ENCODE data around the gene ALPG.
"Not testable (repeated sequence)": the region's sequence is repeated elsewhere in the genome, so short reads cannot be mapped to it uniquely, and the experiment has no call there.

Gene ALPG

GRCh38 chr2:232441147-232441651, 34.6 kb downstream of the ALPG start:
- TF ChIP-seq CTCF (IDR thresholded peaks at IDR 0.05; ENCODE audit: insufficient read depth, low read depth, low read length, missing control alignments), result no peak
- DNase-seq (ENCODE audit: low read depth), result no peak
- H3K4me3 ChIP-seq (ENCODE audit: low read length), result no peak overlapping the region

DNA sequence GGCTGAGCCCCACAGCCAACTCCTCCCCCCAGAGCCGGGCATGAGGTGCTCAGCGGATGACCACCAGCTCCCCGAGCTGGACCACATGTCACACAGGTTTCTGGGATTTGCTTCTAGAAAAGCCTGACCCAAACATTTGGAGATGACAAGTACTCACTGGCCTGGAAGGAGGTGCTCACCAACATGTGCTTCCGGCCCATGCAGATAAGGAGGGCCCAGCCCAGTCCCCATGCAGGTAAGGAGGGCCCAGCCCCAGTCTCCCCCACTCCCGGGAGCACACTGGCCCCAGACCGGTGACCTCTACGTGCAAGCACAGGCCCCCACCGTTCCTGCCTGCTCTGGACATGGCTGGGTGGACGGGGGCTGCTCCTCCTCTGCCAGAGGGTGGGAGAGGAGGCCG, 35.3 kb downstream of the ALPG start:
- DNase-seq (ENCODE audit: low read depth), result not testable (repeated sequence)

DNA sequence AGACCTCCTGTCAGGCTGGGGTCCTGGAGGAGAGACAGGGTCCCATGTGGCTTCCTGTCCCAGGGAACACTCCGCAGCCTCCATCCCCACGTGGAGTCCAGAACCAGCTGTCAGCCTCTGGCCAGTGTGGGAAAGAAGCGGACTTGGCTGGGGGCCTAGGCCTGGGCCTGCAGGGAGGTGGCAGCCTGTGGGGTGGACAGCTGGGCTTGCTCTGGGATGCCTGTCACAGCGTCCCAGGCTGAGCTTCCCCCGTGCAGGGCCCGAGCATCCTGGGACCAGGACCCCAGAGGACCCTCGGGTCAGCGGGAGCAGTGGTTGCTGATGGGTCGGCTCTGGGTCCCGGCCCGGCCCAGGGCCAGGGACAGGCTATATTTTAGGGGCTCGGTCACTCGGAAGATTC, 35.8 kb downstream of the ALPG start:
- not testable (repeated sequence) for H3K4me3 ChIP-seq (ENCODE audit: low read length); DNase-seq (ENCODE audit: low read depth)

More for the DNA sequence above, 35.3 kb downstream of the ALPG start:
- H3K4me3 ChIP-seq (ENCODE audit: low read length), result not testable (repeated sequence)

DNA sequence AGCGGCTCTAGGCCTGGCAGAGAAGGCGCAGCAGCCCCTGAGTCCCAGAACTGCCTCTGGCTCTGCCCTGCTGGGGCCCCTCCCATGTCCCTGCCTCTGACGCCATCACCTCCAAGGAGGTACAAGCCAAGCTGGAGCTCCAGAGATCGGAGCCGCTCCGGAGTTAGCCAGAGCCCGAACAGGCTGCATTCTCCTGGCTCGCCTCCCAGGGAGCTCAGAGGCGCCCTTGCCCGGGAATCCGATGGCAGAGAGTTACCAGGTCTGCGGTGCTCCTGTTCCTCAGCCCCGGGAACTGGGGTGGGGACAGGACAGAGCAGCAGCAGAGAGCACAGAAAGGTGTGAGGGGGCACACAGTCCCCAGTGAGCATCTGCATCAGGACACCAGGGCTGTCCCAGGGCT, 36.4 kb downstream of the ALPG start:
- H3K4me3 ChIP-seq (ENCODE audit: low read length); DNase-seq (ENCODE audit: low read depth): not testable (repeated sequence)

- DNase-seq (ENCODE audit: low read depth); H3K4me3 ChIP-seq (ENCODE audit: low read length): not testable (repeated sequence)
Observed at GRCh38 chr2:232443669-232444408, 37.2 kb downstream of the ALPG start.

DNA sequence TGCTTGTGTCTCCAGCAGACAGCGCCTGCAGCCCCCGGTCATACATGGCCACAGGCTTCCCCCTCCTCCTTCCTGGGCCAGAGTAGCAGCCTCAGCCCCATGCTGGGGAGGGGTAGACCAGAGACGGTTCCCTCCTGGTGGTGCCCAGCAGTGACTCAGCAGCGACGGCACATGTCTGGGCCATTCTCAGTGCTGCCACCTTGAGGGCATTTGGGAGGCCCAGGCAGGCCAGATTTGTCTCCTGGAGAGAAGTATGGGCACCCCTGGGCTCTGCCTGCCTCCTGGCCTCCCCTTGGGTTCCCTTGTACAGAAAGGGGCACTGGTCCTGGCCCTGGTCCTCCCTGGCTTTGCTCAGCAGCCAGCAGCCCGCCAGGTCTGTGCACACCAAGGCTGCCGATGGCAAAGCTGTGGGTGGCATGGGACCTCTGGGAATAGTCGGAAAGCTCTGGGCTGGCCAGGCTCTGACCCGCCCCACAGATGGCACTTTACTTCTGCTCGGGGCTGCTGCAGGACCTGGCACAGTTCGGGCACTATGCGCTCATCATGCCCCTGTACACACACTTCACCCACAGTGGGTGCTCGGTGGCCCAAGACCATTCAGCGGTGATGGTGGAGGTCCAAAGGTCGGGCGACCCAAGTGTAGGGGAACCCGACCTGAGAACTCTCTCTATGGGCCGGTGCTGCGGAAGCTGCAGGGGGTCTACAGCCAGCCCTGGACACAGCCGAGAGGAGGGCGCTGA, 37.9 kb downstream of the ALPG start:
- peak; percentile 84 for TF ChIP-seq CTCF (IDR thresholded peaks at IDR 0.05; ENCODE audit: insufficient read depth, low read depth, low read length, missing control alignments)
- DNase-seq (ENCODE audit: low read depth), result peak; percentile 82
- no peak overlapping the region for H3K4me3 ChIP-seq (ENCODE audit: low read length)

GRCh38 chr2:232445149-232445885, 38.7 kb downstream of the ALPG start:
- not testable (repeated sequence) for H3K4me3 ChIP-seq (ENCODE audit: low read length); DNase-seq (ENCODE audit: low read depth)

GRCh38 chr2:232446266-232446777, 39.7 kb downstream of the ALPG start:
- DNase-seq (ENCODE audit: low read depth); H3K4me3 ChIP-seq (ENCODE audit: low read length): not testable (repeated sequence)
- peak; percentile 26 for TF ChIP-seq CTCF (IDR thresholded peaks at IDR 0.05; ENCODE audit: insufficient read depth, low read depth, low read length, missing control alignments)

DNA sequence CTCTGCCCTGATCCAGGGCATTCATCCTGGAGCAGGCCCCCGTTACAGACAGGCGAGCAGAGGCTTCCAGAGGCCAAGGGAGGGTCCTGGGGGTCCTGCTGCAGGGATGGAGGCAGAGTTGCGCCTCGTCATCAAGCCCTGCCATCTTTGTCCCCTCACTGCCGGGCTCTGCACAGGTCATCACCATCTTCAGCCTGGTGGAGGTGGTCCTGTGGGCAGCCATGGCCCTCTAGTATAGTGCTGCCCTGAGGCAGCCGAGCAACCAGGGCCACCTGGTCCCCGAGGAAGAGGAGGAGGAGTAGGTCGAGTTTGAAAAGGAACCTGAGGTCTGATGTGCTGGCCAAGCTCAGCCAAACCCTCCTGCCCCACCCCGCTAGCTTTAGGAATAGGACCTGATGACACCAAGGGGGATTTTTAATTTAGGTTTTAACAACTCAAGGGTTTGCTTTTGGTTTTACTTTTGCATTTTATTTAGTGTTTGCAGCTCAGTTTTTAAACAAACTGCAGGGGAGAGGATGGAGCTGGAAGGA, 40.5 kb downstream of the ALPG start:
- no peak overlapping the region for H3K4me3 ChIP-seq (ENCODE audit: low read length)
- no peak for TF ChIP-seq CTCF (IDR thresholded peaks at IDR 0.05; ENCODE audit: insufficient read depth, low read depth, low read length, missing control alignments)
- no peak for DNase-seq (ENCODE audit: low read depth)

All from epithelial cell of esophagus (primary cell).